PFSK-1 (cell line): ENCODE results near the gene ACTA1.

Source experiments
- FOXP2 ChIP-seq: optimal IDR thresholded peaks from 2 replicates; pipeline ENCODE3; 2011; ENCODE audit warnings: borderline replicate concordance, control low read depth, inconsistent platforms; ENCODE audit not compliant: insufficient read depth; ENCODE audit errors: extremely low read length, extremely low read depth
- POLR2AphosphoS5 ChIP-seq: IDR thresholded peaks from 2 replicates; pipeline ENCODE4 v1.6.1; 2012; ENCODE audit warnings: low read depth, mild to moderate bottlenecking, control low read depth, low read length, moderate library complexity
- REST ChIP-seq, 2 experiments: IDR thresholded peaks; 2 replicates each; pipeline versions ENCODE4 v1.6.1 to v1.8.0; 2011 to 2012; ENCODE audit warnings: low read depth in 2 of 2, low read length in 2 of 2, control low read depth in 1 of 2, inconsistent platforms in 1 of 2, mild to moderate bottlenecking in 1 of 2, moderate library complexity in 1 of 2; ENCODE audit not compliant: insufficient read depth in 1 of 2
- SIN3A ChIP-seq: IDR thresholded peaks from 2 replicates; pipeline ENCODE4 v1.6.1; 2012; ENCODE audit warnings: mild to moderate bottlenecking, low read length, moderate library complexity, borderline replicate concordance; ENCODE audit not compliant: insufficient read depth
- TAF1 ChIP-seq: IDR thresholded peaks from 2 replicates; pipeline ENCODE4 v1.6.1; 2012; ENCODE audit warnings: low read length, control low read depth, borderline replicate concordance; ENCODE audit not compliant: insufficient read depth

The ACTA1 gene

GRCh38 chr1:229445828-229446227 lies 11.9 kb upstream of the ACTA1 start:
- no peak for TF ChIP-seq TAF1
- TF ChIP-seq REST (IDR thresholded peaks at IDR 0.05; ENCODE audit: insufficient read depth in 1 of 2, low read depth in 2 of 2, low read length in 2 of 2) = no peak
- no peak for TF ChIP-seq FOXP2
- TF ChIP-seq SIN3A = no peak
- no peak for TF ChIP-seq POLR2AphosphoS5

DNA sequence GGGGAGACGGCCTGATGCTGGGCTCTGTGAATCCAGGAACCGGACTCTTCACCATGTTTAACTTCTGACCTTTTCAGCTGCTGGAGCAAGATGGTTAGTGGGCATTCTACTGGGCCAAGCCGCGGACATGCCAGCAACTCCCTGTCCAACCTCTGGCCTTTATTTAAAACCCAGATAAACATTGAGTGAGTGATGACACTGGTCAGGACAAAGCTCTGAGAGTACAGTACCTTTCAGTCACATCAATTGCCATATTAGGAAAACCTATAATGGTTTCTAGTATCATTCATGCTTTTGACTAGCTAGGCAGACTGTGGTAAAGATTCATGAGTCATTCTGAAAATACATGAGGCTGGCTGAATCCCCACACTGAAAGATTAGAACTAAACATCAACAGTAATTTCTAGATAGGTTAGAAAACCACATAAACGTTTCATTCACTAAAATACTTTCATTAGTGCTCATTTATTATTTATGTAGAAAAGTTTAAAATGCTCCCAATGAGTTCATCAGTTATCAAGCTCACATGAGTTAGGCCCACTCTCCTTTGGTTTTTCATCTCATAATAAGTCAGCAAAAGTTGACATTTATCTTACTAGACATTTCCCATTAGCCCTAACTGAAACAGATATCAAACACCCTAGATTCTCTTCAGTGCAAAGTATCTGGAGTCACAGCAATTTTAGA lies 7.1 kb upstream of the ACTA1 start:
- TF ChIP-seq SIN3A = no peak
- TF ChIP-seq REST (IDR thresholded peaks at IDR 0.05; ENCODE audit: insufficient read depth in 1 of 2, low read depth in 2 of 2, low read length in 2 of 2) = no peak

- TF ChIP-seq REST (IDR thresholded peaks at IDR 0.05; ENCODE audit: insufficient read depth in 1 of 2, low read depth in 2 of 2, low read length in 2 of 2) = no peak
- TF ChIP-seq SIN3A = no peak
- no peak for TF ChIP-seq POLR2AphosphoS5
- no peak for TF ChIP-seq FOXP2
- no peak for TF ChIP-seq TAF1
These were observed 4.1 kb upstream of the ACTA1 start for GRCh38 chr1:229438021-229438420.

DNA sequence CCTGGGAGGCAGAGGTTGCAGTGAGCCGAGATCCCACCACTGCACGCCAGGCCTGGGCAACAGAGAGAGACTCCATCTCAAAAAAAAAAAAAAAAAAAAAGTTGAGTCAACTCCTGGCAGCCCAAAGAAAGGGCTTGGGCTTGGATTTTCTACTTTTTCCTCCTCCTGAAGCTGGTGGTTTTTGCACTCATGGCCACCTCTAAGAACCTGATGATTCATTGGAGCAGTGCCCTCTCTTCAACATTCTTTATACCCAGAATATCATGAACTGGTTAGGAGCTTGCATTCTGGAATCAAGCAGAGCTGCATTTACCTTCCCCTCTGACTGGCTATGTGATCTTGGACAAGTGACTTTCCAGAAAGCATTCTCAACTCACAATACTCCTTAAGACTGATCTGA lies 3.5 kb upstream of the ACTA1 start:
- TF ChIP-seq POLR2AphosphoS5 = no peak
- no peak for TF ChIP-seq FOXP2
- TF ChIP-seq REST (IDR thresholded peaks at IDR 0.05; ENCODE audit: insufficient read depth in 1 of 2, low read depth in 2 of 2, low read length in 2 of 2) = no peak
- no peak for TF ChIP-seq TAF1
- no peak for TF ChIP-seq SIN3A

DNA sequence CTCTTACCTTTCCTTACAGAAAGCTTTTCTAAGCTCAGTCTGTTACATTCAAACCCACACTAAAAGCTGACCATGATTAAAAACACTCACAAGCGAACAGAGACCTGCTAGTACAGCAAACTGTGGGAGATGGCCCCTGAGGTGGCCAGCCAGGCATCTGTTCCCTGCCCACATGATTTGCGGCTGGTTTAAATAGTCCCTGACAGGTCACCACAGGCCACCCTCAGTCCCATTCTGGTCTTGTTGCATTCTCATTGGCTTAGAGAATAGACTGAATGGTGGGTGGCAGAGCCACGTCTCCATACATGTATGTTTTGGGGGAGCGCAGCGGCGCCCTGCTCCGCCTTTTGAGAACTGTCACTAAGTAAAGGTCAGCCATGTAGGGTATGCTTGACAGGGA lies 2.3 kb upstream of the ACTA1 start:
- TF ChIP-seq TAF1 (no peak), REST (IDR thresholded peaks at IDR 0.05; ENCODE audit: insufficient read depth in 1 of 2, low read depth in 2 of 2, low read length in 2 of 2) (no peak), POLR2AphosphoS5 (no peak), FOXP2 (no peak), SIN3A (no peak)
